OCI-M2 (cell line): ENCODE results near the gene ICA1.

Experiments used
- DNase-seq: peaks from one replicate; lab custom pipeline; 2025; ENCODE audit not compliant: unreplicated experiment; lab: John Stamatoyannopoulos, UW

ICA1 gene

GRCh38 chr7:8228766-8229674, 32.9 kb downstream of the ICA1 start:
- no peak for DNase-seq

GRCh38 chr7:8228068-8228467, 33.9 kb downstream of the ICA1 start:
- no peak for DNase-seq

GRCh38 chr7:8227261-8227660, 34.7 kb downstream of the ICA1 start:
- DNase-seq = no peak

GRCh38 chr7:8226501-8226900, 35.5 kb downstream of the ICA1 start:
- no peak for DNase-seq

- DNase-seq = no peak
Observed at GRCh38 chr7:8221567-8221966, 40.4 kb downstream of the ICA1 start.

- no peak for DNase-seq
Observed at GRCh38 chr7:8221101-8221495, 40.9 kb downstream of the ICA1 start.

- DNase-seq = no peak
Observed at GRCh38 chr7:8220376-8221100, 41.4 kb downstream of the ICA1 start.

- no peak for DNase-seq
Observed at GRCh38 chr7:8217200-8218068, 44.5 kb downstream of the ICA1 start.

GRCh38 chr7:8216334-8216690, 45.7 kb downstream of the ICA1 start:
- no peak for DNase-seq

GRCh38 chr7:8215648-8216333, 46.2 kb downstream of the ICA1 start:
- DNase-seq = no peak

GRCh38 chr7:8214244-8214824, 47.6 kb downstream of the ICA1 start:
- no peak for DNase-seq

- no peak for DNase-seq
Observed at GRCh38 chr7:8213381-8213780, 48.6 kb downstream of the ICA1 start.

GRCh38 chr7:8212638-8213037, 49.3 kb downstream of the ICA1 start:
- DNase-seq = no peak

GRCh38 chr7:8211725-8212096, 50.3 kb downstream of the ICA1 start:
- no peak for DNase-seq

GRCh38 chr7:8210845-8211724, 50.9 kb downstream of the ICA1 start:
- no peak for DNase-seq

GRCh38 chr7:8209353-8209752, 52.6 kb downstream of the ICA1 start:
- DNase-seq = no peak

GRCh38 chr7:8208816-8209215, 53.2 kb downstream of the ICA1 start:
- no peak for DNase-seq

- no peak for DNase-seq
Observed at GRCh38 chr7:8206956-8207355, 55.0 kb downstream of the ICA1 start.

GRCh38 chr7:8205537-8205936, 56.4 kb downstream of the ICA1 start:
- DNase-seq = no peak

GRCh38 chr7:8205031-8205387, 57.0 kb downstream of the ICA1 start:
- DNase-seq = no peak
